ENCODE measurements around the gene MARCHF10. TPM values are rescaled to one million over a fixed set of nuclear protein-coding genes. Genes with fewer than 3 reads are reported as not detected.

Gene MARCHF10
- total RNA-seq, 5 donors from 2014 or later (not counting 1 experiment from before 2014, with no cell fraction given) = 0.10 to 0.23 (median 0.13) TPM; not detected in 2

- Histone ChIP-seq H3K4me3 (ENCODE audit: control insufficient read depth in 1 of 2, extremely low read depth in 1 of 2, low read length in 1 of 2) (peak overlapping the region in 1 of 2 donors; percentile 62), H3K27ac (ENCODE audit: low read length) (no peak overlapping the region), H3K36me3 (ENCODE audit: control insufficient read depth in 2 of 2, extremely low read depth in 1 of 2, insufficient read depth in 1 of 2, low read length in 1 of 2) (no peaks in the 10 kb centered on the region), H3K4me1 (ENCODE audit: control insufficient read depth in 1 of 2, extremely low read depth in 1 of 2, insufficient read depth in 2 of 2, low read length in 2 of 2) (peaks cover 7 to 22% of the 10 kb centered on the region in 2 experiments), H3K27me3 (replicated peaks in 1 of 2; ENCODE audit: control insufficient read depth in 2 of 2, extremely low read depth in 1 of 2, insufficient read depth in 2 of 2, low read length in 1 of 2) (peaks cover 0 to 39% of the 10 kb centered on the region in 2 experiments), H3K9me3 (no peaks in the 10 kb centered on the region)
- H3K27me3 Mint-ChIP-seq = peaks cover 0 to 3% of the 10 kb centered on the region in 2 donors
- peaks cover 20 to 23% (median 22%) of the 10 kb centered on the region in 3 donors for H3K4me1 Mint-ChIP-seq
- ChIA-PET POLR2A (interaction anchor here in 1 of 2 donors (0.5 kb wide), 1 partner anchor 775 kb away, joined by 3 read pairs; no protein-coding TSS in a partner anchor), CTCF (no interaction called here)
- peak overlapping the region; percentile 80 to 95 (median 82) for H3K4me3 Mint-ChIP-seq
- peak overlapping the region in 1 of 2 donors; percentile 46 for H3K27ac Mint-ChIP-seq
- no peaks in the 10 kb centered on the region for H3K9me3 Mint-ChIP-seq
- ATAC-seq (replicated peaks in 1 of 4) (peak in 1 of 4 experiments; percentile 5), DNase-seq (no peak)
- WGBS (ENCODE audit: insufficient coverage) = 74% methylated on average over 17 of the region's 19 CpGs
- no peaks in the 10 kb centered on the region for H3K36me3 Mint-ChIP-seq
Measured at GRCh38 chr17:62653826-62654761, 154.0 kb downstream of the MARCHF10 start.

GRCh38 chr17:62653002-62653825 is 154.9 kb downstream of the MARCHF10 start:
- POLR2A ChIA-PET = interaction anchor here in 1 of 2 donors (0.5 kb wide), 1 partner anchor 775 kb away, joined by 3 read pairs; no protein-coding TSS in a partner anchor
- no peak overlapping the region for H3K27ac ChIP-seq (ENCODE audit: low read length)
- H3K27ac Mint-ChIP-seq = peak overlapping the region in 1 of 2 donors; percentile 28
- H3K4me3 Mint-ChIP-seq = peak overlapping the region; percentile 80 to 95 (median 82)
- no peaks in the 10 kb centered on the region for H3K9me3 Mint-ChIP-seq
- no peaks in the 10 kb centered on the region for H3K36me3 ChIP-seq (ENCODE audit: control insufficient read depth in 2 of 2, extremely low read depth in 1 of 2, insufficient read depth in 1 of 2, low read length in 1 of 2)
- peaks cover 7 to 22% of the 10 kb centered on the region in 2 experiments for H3K4me1 ChIP-seq (ENCODE audit: control insufficient read depth in 1 of 2, extremely low read depth in 1 of 2, insufficient read depth in 2 of 2, low read length in 2 of 2)
- DNase-seq (peak in 34 of 35 experiments; percentile 13 to 66 (median 41)), ATAC-seq (replicated peaks in 1 of 4) (peak; percentile 58 to 90 (median 68))
- peak overlapping the region; percentile 62 to 87 for H3K4me3 ChIP-seq (ENCODE audit: control insufficient read depth in 1 of 2, extremely low read depth in 1 of 2, low read length in 1 of 2)
- peaks cover 0 to 3% of the 10 kb centered on the region in 2 donors for H3K27me3 Mint-ChIP-seq
- H3K4me1 Mint-ChIP-seq = peaks cover 20 to 23% (median 22%) of the 10 kb centered on the region in 3 donors
- CTCF ChIA-PET = no interaction called here
- H3K36me3 Mint-ChIP-seq = no peaks in the 10 kb centered on the region
- WGBS (ENCODE audit: insufficient coverage) = 0% methylated on average over 18 of the region's 30 CpGs
- H3K9me3 ChIP-seq = no peaks in the 10 kb centered on the region
- peaks cover 0 to 37% of the 10 kb centered on the region in 2 experiments for H3K27me3 ChIP-seq (replicated peaks in 1 of 2; ENCODE audit: control insufficient read depth in 2 of 2, extremely low read depth in 1 of 2, insufficient read depth in 2 of 2, low read length in 1 of 2)

GRCh38 chr17:62652251-62653001 is 155.7 kb downstream of the MARCHF10 start:
- peak overlapping the region; percentile 62 to 87 for H3K4me3 ChIP-seq (ENCODE audit: control insufficient read depth in 1 of 2, extremely low read depth in 1 of 2, low read length in 1 of 2)
- no peaks in the 10 kb centered on the region for H3K36me3 ChIP-seq (ENCODE audit: control insufficient read depth in 2 of 2, extremely low read depth in 1 of 2, insufficient read depth in 1 of 2, low read length in 1 of 2)
- peak overlapping the region; percentile 80 to 95 (median 82) for H3K4me3 Mint-ChIP-seq
- ChIA-PET CTCF (no interaction called here), POLR2A (no interaction called here)
- peak overlapping the region; percentile 20 to 83 for H3K27ac Mint-ChIP-seq
- H3K27me3 Mint-ChIP-seq = peaks cover 0 to 3% of the 10 kb centered on the region in 2 donors
- H3K4me1 ChIP-seq (ENCODE audit: control insufficient read depth in 1 of 2, extremely low read depth in 1 of 2, insufficient read depth in 2 of 2, low read length in 2 of 2) = peaks cover 7 to 22% of the 10 kb centered on the region in 2 experiments
- DNase-seq (peak in 20 of 35 experiments; percentile 8 to 52 (median 18)), ATAC-seq (replicated peaks in 1 of 4) (peak; percentile 21 to 53 (median 38))
- H3K27ac ChIP-seq (ENCODE audit: low read length) = no peak overlapping the region
- H3K9me3 Mint-ChIP-seq = no peaks in the 10 kb centered on the region
- H3K9me3 ChIP-seq = no peaks in the 10 kb centered on the region
- peaks cover 20 to 23% (median 22%) of the 10 kb centered on the region in 3 donors for H3K4me1 Mint-ChIP-seq
- no peaks in the 10 kb centered on the region for H3K36me3 Mint-ChIP-seq
- peaks cover 0 to 30% of the 10 kb centered on the region in 2 experiments for H3K27me3 ChIP-seq (replicated peaks in 1 of 2; ENCODE audit: control insufficient read depth in 2 of 2, extremely low read depth in 1 of 2, insufficient read depth in 2 of 2, low read length in 1 of 2)
- 3% methylated on average over 57 of the region's 57 CpGs for WGBS (ENCODE audit: insufficient coverage)

Other genes with a start within 250 kb of the MARCHF10 start
- 1 to 10 TPM; 4.0 to 7.6 (median 5.2) TPM for gene MRC2, start 180.6 kb downstream of the MARCHF10 start, total RNA-seq
- 10 to 100 TPM; 20.3 to 39.5 (median 25.5) TPM for gene TANC2, start 157.9 kb upstream of the MARCHF10 start, total RNA-seq

Data from T-cell (primary cell).